D721Med (cell line): Measurements from ENCODE around the gene FLNB.

ENCODE experiments used
- DNase-seq: peaks from one replicate; pipeline ENCODE4 v3.0.0; 2011; ENCODE audit warnings: low spot score; ENCODE audit not compliant: insufficient read length
- FAIRE-seq: peaks from 2 replicates; lab custom pipeline; 2011; peaks lifted over from hg19 to GRCh38; lab: Jason Lieb, UNC
- CTCF ChIP-seq: IDR thresholded peaks from 2 replicates; pipeline ENCODE4 v1.5.1; 2012; ENCODE audit warnings: mild to moderate bottlenecking, control low read depth; ENCODE audit not compliant: insufficient read depth; ENCODE audit errors: missing control alignments

The FLNB gene

GRCh38 chr3:58143417-58144055 lies 135.3 kb downstream of the FLNB start:
- FAIRE-seq (no peak), DNase-seq (no peak)
- TF ChIP-seq CTCF: no peak

DNA sequence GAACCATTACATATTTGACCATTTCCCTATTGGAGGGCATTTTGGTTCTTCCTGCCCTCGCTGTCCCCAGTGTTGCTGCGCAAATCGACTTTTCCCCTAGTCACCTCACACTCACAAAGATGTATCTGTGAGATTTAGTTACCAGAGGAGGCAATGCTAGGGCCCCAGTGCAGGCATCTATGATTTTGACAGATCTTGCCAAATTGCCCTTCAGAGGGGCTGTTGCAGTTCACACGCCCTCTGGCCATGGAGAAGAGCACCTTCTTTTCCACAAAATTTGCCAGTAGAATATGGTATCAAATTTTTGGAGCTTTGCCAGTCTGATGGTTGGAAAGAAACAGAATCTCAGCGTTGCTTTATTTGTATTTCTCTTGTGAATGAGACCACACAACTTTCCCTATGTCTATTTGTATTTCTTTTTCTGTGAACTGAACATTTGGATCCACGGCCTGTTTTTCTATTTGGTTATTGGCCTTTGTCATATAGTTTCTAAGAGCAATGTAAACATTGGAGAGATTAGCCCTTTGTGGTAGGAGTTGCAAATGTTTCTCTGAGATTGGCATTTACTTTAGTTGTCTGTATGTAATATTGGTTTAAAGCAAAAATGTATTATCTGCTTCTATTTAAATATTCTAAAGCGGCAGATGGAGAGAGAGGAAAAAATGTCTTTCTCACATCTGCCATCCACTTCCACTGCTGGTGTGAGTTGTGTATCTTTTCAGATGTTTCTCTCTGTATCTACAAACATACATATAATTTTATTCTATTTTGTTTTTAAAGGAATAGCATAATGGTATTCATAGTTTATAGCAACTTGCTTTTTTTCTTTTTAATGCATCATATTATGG lies 136.5 kb downstream of the FLNB start:
- DNase-seq (no peak), FAIRE-seq (no peak)
- no peak for TF ChIP-seq CTCF

DNA sequence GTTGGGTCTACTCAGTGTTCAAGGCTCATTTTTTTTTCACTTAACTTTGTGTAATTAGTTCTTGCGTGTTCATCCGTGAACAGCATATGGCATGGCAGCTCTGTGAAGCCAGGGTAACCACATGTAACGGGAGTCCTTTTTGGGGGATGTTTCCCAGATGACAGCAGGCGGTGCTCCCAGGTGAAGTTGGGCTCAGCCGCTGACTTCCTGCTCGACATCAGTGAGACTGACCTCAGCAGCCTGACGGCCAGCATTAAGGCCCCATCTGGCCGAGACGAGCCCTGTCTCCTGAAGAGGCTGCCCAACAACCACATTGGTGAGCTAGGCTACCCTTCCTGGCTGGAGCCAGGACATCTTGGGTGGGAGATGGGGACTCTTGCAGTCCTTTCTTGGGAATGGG lies 139.8 kb downstream of the FLNB start:
- FAIRE-seq (no peak), DNase-seq (no peak)

GRCh38 chr3:58150130-58150809 lies 142.0 kb downstream of the FLNB start:
- DNase-seq (no peak), FAIRE-seq (no peak)
- TF ChIP-seq CTCF: no peak

More for the DNA sequence above, 139.8 kb downstream of the FLNB start:
- no peak for TF ChIP-seq CTCF

DNA sequence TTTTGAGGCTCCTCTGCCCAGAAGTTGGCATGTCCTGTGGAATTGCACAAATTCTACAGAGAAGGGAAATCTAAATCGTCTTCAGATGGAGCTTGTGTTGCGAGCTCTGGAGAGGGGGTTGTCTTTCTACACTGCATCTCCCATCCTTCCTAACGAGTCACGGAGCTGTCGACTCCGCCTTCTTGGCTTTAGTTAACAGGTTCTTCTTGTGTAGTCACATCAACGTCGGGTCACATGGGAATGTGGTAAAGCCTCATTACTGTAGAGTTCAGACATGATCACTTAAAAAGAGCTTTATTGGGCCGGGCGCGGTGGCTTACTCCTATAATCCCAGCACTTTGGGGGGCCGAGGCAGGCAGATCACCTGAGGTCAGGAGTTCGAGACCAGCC lies 142.6 kb downstream of the FLNB start:
- DNase-seq (no peak), FAIRE-seq (no peak)
- TF ChIP-seq CTCF: no peak

GRCh38 chr3:58151637-58152036 lies 143.4 kb downstream of the FLNB start:
- no peak for DNase-seq
- TF ChIP-seq CTCF: no peak
- FAIRE-seq: no peak
